BJ (cell line): ENCODE data around the gene WFIKKN1. TPM values are rescaled to one million over a fixed set of nuclear protein-coding genes. Genes with fewer than 3 reads are reported as not detected.

Source experiments
- CTCF ChIA-PET: fragments of 350-600 bp; formaldehyde crosslinking; extraction: SDS; loops from one replicate; lab custom pipeline; 2021; ENCODE audit warnings: antibody characterized with exemption, inconsistent platforms; lab: Yijun Ruan, JAX
- POLR2A ChIA-PET: fragments of 300-600 bp; sonication (Branson Sonifier 250); formaldehyde crosslinking; extraction: SDS; loops from one replicate; lab custom pipeline; 2021; ENCODE audit warnings: antibody characterized with exemption; lab: Charles Lee
- DNase-seq: peaks from one replicate; pipeline ENCODE4 v3.0.0-alpha.2; 2011; ENCODE audit warnings: low read depth
- H3K27me3 ChIP-seq: 2 replicates; pipeline ENCODE4 v1.6.0; 2011; ENCODE audit warnings: low read length; ENCODE audit not compliant: control insufficient read depth, insufficient read depth
- H3K36me3 ChIP-seq: 2 replicates; pipeline ENCODE4 v1.5.1; 2011; ENCODE audit warnings: low read length; ENCODE audit not compliant: control insufficient read depth, insufficient read depth
- H3K4me3 ChIP-seq: 2 replicates; pipeline ENCODE4 v1.5.1; 2011; ENCODE audit warnings: low read depth, mild to moderate bottlenecking, control low read depth, low read length
- polyA plus RNA-seq: library from polyadenylated mRNA; depleted of rRNA; stranded (reverse); fragments of >200 nt; gene quantifications from 2 replicates; pipeline ENCODE4 v1.2.3, GENCODE V29; 2011
- TF ChIP-seq, protein P1 (sequence below): IDR thresholded peaks from 2 replicates; pipeline ENCODE4 v1.5.1; 2011; ENCODE audit warnings: low read depth, mild to moderate bottlenecking, control low read depth, inconsistent platforms, low read length, moderate library complexity; ENCODE audit not compliant: insufficient read depth

Gene WFIKKN1
- polyA plus RNA-seq, 1 experiment = not detected

GRCh38 chr16:652454-653305, 21.9 kb downstream of the WFIKKN1 start:
- Histone ChIP-seq H3K36me3 (peaks cover 3% of the 10 kb centered on the region), H3K27me3 (no peaks in the 10 kb centered on the region), H3K4me3 (no peak overlapping the region)
- no peak for DNase-seq
- TF ChIP-seq, protein P1, sequence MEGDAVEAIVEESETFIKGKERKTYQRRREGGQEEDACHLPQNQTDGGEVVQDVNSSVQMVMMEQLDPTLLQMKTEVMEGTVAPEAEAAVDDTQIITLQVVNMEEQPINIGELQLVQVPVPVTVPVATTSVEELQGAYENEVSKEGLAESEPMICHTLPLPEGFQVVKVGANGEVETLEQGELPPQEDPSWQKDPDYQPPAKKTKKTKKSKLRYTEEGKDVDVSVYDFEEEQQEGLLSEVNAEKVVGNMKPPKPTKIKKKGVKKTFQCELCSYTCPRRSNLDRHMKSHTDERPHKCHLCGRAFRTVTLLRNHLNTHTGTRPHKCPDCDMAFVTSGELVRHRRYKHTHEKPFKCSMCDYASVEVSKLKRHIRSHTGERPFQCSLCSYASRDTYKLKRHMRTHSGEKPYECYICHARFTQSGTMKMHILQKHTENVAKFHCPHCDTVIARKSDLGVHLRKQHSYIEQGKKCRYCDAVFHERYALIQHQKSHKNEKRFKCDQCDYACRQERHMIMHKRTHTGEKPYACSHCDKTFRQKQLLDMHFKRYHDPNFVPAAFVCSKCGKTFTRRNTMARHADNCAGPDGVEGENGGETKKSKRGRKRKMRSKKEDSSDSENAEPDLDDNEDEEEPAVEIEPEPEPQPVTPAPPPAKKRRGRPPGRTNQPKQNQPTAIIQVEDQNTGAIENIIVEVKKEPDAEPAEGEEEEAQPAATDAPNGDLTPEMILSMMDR = no peak
- ChIA-PET CTCF (interaction anchor here (1.8 kb wide), 1 partner anchor 8 kb away, joined by 8 read pairs; no protein-coding TSS in a partner anchor), POLR2A (no interaction called here)

GRCh38 chr16:654034-654433, 23.2 kb downstream of the WFIKKN1 start:
- POLR2A ChIA-PET = no interaction called here
- no peak overlapping the region for H3K4me3 ChIP-seq
- DNase-seq = no peak
- peaks cover 5% of the 10 kb centered on the region for H3K36me3 ChIP-seq
- TF ChIP-seq, protein P1 = no peak
- CTCF ChIA-PET = interaction anchor here (0.7 kb wide), 1 partner anchor 1541 kb away, joined by 3 read pairs; no protein-coding TSS in a partner anchor
- no peaks in the 10 kb centered on the region for H3K27me3 ChIP-seq

DNA sequence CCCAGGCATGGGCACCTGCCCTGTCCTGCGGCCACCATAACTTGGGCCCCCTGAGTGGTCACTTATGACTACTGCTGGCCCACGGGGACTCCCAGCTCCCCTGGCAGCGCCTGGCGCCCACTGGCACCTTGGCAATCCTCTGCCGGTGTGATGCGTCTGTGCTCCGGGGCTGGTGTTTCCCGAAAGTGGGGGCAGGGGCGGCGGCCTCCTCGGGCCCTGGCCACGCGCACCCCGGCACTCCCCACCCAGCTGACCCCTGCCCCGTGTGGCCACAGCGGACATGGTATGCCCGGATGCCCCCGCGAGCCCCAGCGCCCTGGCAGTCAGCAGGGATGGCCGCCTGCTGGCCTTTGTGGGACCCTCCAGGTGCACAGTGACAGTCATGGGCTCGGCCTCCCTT, 26.7 kb downstream of the WFIKKN1 start:
- CTCF ChIA-PET = no interaction called here
- Histone ChIP-seq H3K36me3 (peaks cover 5% of the 10 kb centered on the region), H3K27me3 (no peaks in the 10 kb centered on the region), H3K4me3 (no peak overlapping the region)
- TF ChIP-seq, protein P1 = no peak
- POLR2A ChIA-PET = no interaction called here
- no peak for DNase-seq

GRCh38 chr16:658679-659571, 28.1 kb downstream of the WFIKKN1 start:
- peaks cover 7% of the 10 kb centered on the region for H3K36me3 ChIP-seq
- ChIA-PET CTCF (interaction anchor here (1.7 kb wide), 1 partner anchor 65 kb away, joined by 5 read pairs; no protein-coding TSS in a partner anchor), POLR2A (no interaction called here)
- H3K4me3 ChIP-seq = no peak overlapping the region
- H3K27me3 ChIP-seq = no peaks in the 10 kb centered on the region
- TF ChIP-seq, protein P1 = no peak
- DNase-seq = no peak

DNA sequence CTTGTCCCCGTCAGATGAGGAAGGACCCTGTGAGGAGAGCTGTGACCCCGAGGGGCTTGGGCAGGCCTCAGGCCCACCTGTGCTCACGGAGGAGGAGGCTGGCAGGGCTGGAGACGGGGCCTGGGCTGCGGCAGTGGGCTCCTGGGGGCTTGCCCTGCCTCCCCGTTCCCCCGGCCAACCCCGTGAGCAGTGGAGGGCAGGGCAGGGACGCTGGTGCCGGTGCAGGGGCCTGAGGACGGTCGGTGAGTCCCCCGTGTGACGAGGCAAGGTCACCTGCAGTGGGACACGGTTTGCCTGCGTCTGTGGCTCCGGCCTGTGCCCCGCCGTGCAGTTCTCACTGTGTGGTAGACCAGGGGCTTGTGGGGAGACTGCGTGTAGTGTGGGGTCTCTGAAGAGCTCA, 28.8 kb downstream of the WFIKKN1 start:
- H3K36me3 ChIP-seq = peaks cover 7% of the 10 kb centered on the region
- CTCF ChIA-PET = interaction anchor here (1.5 to 2.2 kb wide), 3 partner anchors 7 to 66 kb away, joined by 3 to 8 read pairs (median 5); no protein-coding TSS in a partner anchor

More for the DNA sequence above, 28.8 kb downstream of the WFIKKN1 start:
- DNase-seq = no peak
- TF ChIP-seq, protein P1 = no peak
- POLR2A ChIA-PET = no interaction called here
- Histone ChIP-seq H3K4me3 (no peak overlapping the region), H3K27me3 (no peaks in the 10 kb centered on the region)
